ENCODE data around the gene CDC14B.

The CDC14B gene

DNA sequence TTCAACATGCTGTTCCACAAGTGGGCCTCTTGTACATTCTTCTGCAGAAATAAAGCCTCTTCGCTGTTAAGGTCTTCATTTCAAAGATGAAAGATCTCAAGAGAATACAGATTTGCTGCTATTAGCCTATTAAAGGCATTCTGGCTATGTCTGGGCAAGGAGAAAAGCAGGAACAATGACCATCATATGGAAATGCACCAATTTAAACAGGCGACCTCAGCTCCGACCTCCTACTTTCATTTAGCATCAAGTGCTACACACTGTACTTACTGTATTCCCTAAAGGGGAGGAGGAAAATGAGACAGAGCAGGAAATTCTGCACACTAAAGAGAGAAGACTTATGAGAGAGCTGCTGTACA lies 104.9 kb downstream of the CDC14B start:
- TF ChIP-seq ZBTB7A (IDR thresholded peaks at IDR 0.05; ENCODE audit: low read depth) (no peak), TAF1 (IDR thresholded peaks at IDR 0.05; ENCODE audit: low read depth) (no peak), RAD21 (IDR thresholded peaks at IDR 0.05; ENCODE audit: low read depth) (no peak), EP300 (IDR thresholded peaks at IDR 0.05; ENCODE audit: borderline replicate concordance) (no peak), REST (IDR thresholded peaks at IDR 0.05; ENCODE audit: low read depth) (no peak), TCF12 (IDR thresholded peaks at IDR 0.05; ENCODE audit: low read depth) (no peak), EGR1 (IDR thresholded peaks at IDR 0.05) (no peak), CREB1 (IDR thresholded peaks at IDR 0.05; ENCODE audit: low read depth) (no peak)
- TF ChIP-seq, protein P1, sequence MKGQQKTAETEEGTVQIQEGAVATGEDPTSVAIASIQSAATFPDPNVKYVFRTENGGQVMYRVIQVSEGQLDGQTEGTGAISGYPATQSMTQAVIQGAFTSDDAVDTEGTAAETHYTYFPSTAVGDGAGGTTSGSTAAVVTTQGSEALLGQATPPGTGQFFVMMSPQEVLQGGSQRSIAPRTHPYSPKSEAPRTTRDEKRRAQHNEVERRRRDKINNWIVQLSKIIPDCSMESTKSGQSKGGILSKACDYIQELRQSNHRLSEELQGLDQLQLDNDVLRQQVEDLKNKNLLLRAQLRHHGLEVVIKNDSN (IDR thresholded peaks at IDR 0.05) = no peak

- TF ChIP-seq CREB1 (IDR thresholded peaks at IDR 0.05; ENCODE audit: low read depth) (no peak), ZBTB7A (IDR thresholded peaks at IDR 0.05; ENCODE audit: low read depth) (no peak), RAD21 (IDR thresholded peaks at IDR 0.05; ENCODE audit: low read depth) (no peak), TCF12 (IDR thresholded peaks at IDR 0.05; ENCODE audit: low read depth) (no peak), EP300 (IDR thresholded peaks at IDR 0.05; ENCODE audit: borderline replicate concordance) (no peak), YY1 (IDR thresholded peaks at IDR 0.05; ENCODE audit: low read depth) (no peak), REST (IDR thresholded peaks at IDR 0.05; ENCODE audit: low read depth) (no peak), TAF1 (IDR thresholded peaks at IDR 0.05; ENCODE audit: low read depth) (no peak), NFIC (IDR thresholded peaks at IDR 0.05) (no peak), FOXM1 (IDR thresholded peaks at IDR 0.05; ENCODE audit: borderline replicate concordance, low read depth) (no peak), EGR1 (IDR thresholded peaks at IDR 0.05) (no peak)
- TF ChIP-seq, protein P1 (IDR thresholded peaks at IDR 0.05) = no peak
- TF ChIP-seq, protein P2, sequence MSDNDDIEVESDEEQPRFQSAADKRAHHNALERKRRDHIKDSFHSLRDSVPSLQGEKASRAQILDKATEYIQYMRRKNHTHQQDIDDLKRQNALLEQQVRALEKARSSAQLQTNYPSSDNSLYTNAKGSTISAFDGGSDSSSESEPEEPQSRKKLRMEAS (IDR thresholded peaks at IDR 0.05) = no peak
These were observed 105.4 kb downstream of the CDC14B start for GRCh38 chr9:96514108-96514799.

- TF ChIP-seq FOXM1 (IDR thresholded peaks at IDR 0.05; ENCODE audit: borderline replicate concordance, low read depth) = no peak
- TF ChIP-seq, protein P1 (IDR thresholded peaks at IDR 0.05) = no peak
- TF ChIP-seq NFIC (IDR thresholded peaks at IDR 0.05) = no peak
- TF ChIP-seq CREB1 (IDR thresholded peaks at IDR 0.05; ENCODE audit: low read depth) = no peak
- TF ChIP-seq, protein P2 (IDR thresholded peaks at IDR 0.05) = no peak
- TF ChIP-seq TEAD4 (IDR thresholded peaks at IDR 0.05) = no peak
- TF ChIP-seq RAD21 (IDR thresholded peaks at IDR 0.05; ENCODE audit: low read depth) = no peak
- no peak for TF ChIP-seq EGR1 (IDR thresholded peaks at IDR 0.05)
- TF ChIP-seq EP300 (IDR thresholded peaks at IDR 0.05; ENCODE audit: borderline replicate concordance) = no peak
- TF ChIP-seq ZBTB7A (IDR thresholded peaks at IDR 0.05; ENCODE audit: low read depth) = no peak
- TF ChIP-seq CEBPB (IDR thresholded peaks at IDR 0.05) = no peak
These were observed 106.0 kb downstream of the CDC14B start for GRCh38 chr9:96513622-96514021.

GRCh38 chr9:96512240-96512639 lies 107.4 kb downstream of the CDC14B start:
- TF ChIP-seq YY1 (IDR thresholded peaks at IDR 0.05; ENCODE audit: low read depth) = no peak
- TF ChIP-seq EGR1 (IDR thresholded peaks at IDR 0.05) = no peak
- TF ChIP-seq, protein P2 (IDR thresholded peaks at IDR 0.05) = no peak

GRCh38 chr9:96510258-96510657 lies 109.4 kb downstream of the CDC14B start:
- TF ChIP-seq CEBPB (IDR thresholded peaks at IDR 0.05) (no peak), NFIC (IDR thresholded peaks at IDR 0.05) (no peak), CREB1 (IDR thresholded peaks at IDR 0.05; ENCODE audit: low read depth) (no peak), REST (IDR thresholded peaks at IDR 0.05; ENCODE audit: low read depth) (no peak), FOXM1 (IDR thresholded peaks at IDR 0.05; ENCODE audit: borderline replicate concordance, low read depth) (no peak), RAD21 (IDR thresholded peaks at IDR 0.05; ENCODE audit: low read depth) (no peak), EGR1 (IDR thresholded peaks at IDR 0.05) (no peak)
- TF ChIP-seq, protein P2 (IDR thresholded peaks at IDR 0.05) = no peak
- TF ChIP-seq, protein P1 (IDR thresholded peaks at IDR 0.05) = no peak
